ENCODE data around the gene WDR36. TPM values are rescaled to one million over a fixed set of nuclear protein-coding genes. Genes with fewer than 3 reads are reported as not detected.

WDR36 gene
- total and polyA plus RNA-seq, 2 of the 4 experiments (the other 2 are of a cell fraction): 11.9 to 87.8 TPM

GRCh38 chr5:111079846-111080245 lies 12.3 kb upstream of the WDR36 start:
- WGBS, 2 experiments (ENCODE audit: extremely low coverage in 2 of 2, insufficient read length in 1 of 2): no CpG with 5 or more reads among the region's 1 CpG
- no peak overlapping the region for H3K23ac ChIP-seq (ENCODE audit: low read depth, low read length)
- no peak overlapping the region for H3K4ac ChIP-seq (ENCODE audit: low read depth, low read length)
- BruUV-seq (replicated peaks): no TSS peak
- no peak overlapping the region for H3K4me3 ChIP-seq (ENCODE audit: insufficient read depth, low read depth, low read length)
- H4K20me1 ChIP-seq (ENCODE audit: insufficient read depth, low read length): no peaks in the 10 kb centered on the region
- ChIA-PET CTCF (interaction anchor here (1.0 to 1.1 kb wide), 2 partner anchors 11 to 159 kb away, joined by 3 read pairs; no protein-coding TSS in a partner anchor), POLR2A (ENCODE audit: unreplicated experiment) (no interaction called here)
- no peak overlapping the region for H2BK120ac ChIP-seq (ENCODE audit: low read depth, low read length)
- H2BK5ac ChIP-seq (ENCODE audit: low read depth, low read length, poor library complexity, severe bottlenecking): no peak overlapping the region
- no peak overlapping the region for H3K18ac ChIP-seq (ENCODE audit: low read depth, low read length)
- H3K14ac ChIP-seq (replicated peaks; ENCODE audit: low read depth, low read length): no peak overlapping the region
- H3K4me1 ChIP-seq (ENCODE audit: control insufficient read depth, insufficient read depth, low read length): peaks cover 5% of the 10 kb centered on the region
- no peak overlapping the region for H3K56ac ChIP-seq (ENCODE audit: extremely low read depth, insufficient read depth, low read length)
- H2BK20ac ChIP-seq (ENCODE audit: low read depth, low read length): no peak overlapping the region
- no peak overlapping the region for H4K5ac ChIP-seq (ENCODE audit: low read depth, low read length)
- no peak for ATAC-seq (ENCODE audit: low read depth)
- H2AK9ac ChIP-seq (replicated peaks; ENCODE audit: low read depth, low read length, poor library complexity): no peak overlapping the region
- H3K27me3 ChIP-seq (ENCODE audit: control insufficient read depth, insufficient read depth, low read length): no peaks in the 10 kb centered on the region
- H3K36me3 ChIP-seq (ENCODE audit: control insufficient read depth, insufficient read depth, low read length): no peaks in the 10 kb centered on the region
- H4K91ac ChIP-seq (ENCODE audit: insufficient read depth, low read depth, low read length): no peak overlapping the region
- H3K27ac ChIP-seq (ENCODE audit: insufficient read depth, low read length): no peak overlapping the region
- H2AFZ ChIP-seq (replicated peaks; ENCODE audit: low read length, poor library complexity): no peak overlapping the region
- no peak overlapping the region for H3K4me2 ChIP-seq (ENCODE audit: low read depth, low read length)
- H4K8ac ChIP-seq (ENCODE audit: low read depth in 2 of 2, low read length in 2 of 2): no peak overlapping the region
- H3K9me1 ChIP-seq (ENCODE audit: insufficient read depth, low read length): no peaks in the 10 kb centered on the region
- in situ Hi-C loops (cut with MboI; ENCODE audit: low sequenced_read_pairs): no loop called here
- no peak overlapping the region for H2BK15ac ChIP-seq (ENCODE audit: low read depth, low read length)
- TF ChIP-seq CHD1 (IDR thresholded peaks at IDR 0.05; ENCODE audit: low read depth, low read length): no peak
- no peak for TF ChIP-seq MAFK (IDR thresholded peaks at IDR 0.05; ENCODE audit: low read depth, low read length)
- TF ChIP-seq MXI1 (IDR thresholded peaks at IDR 0.05; ENCODE audit: borderline replicate concordance, low read depth, low read length): 0 out of 2 replicates have a peak, but pooled peaks have one; percentile 24
- TF ChIP-seq CEBPB (IDR thresholded peaks at IDR 0.05; ENCODE audit: low read depth, low read length): no peak
- no peak for TF ChIP-seq NFE2L2 (IDR thresholded peaks at IDR 0.05; ENCODE audit: low read depth, low read length)
- no peak for TF ChIP-seq MAZ (IDR thresholded peaks at IDR 0.05; ENCODE audit: borderline replicate concordance, low read depth, low read length)
- no peak for TF ChIP-seq FOS (IDR thresholded peaks at IDR 0.05; ENCODE audit: low read depth, low read length)
- intact Hi-C loops (cut with micrococcal nuclease): no loop called here
- peak; percentile 57 for DNase-seq
- H3K79me1 ChIP-seq (ENCODE audit: low read depth in 1 of 2, low read length in 2 of 2): no peaks in the 10 kb centered on the region
- dilution Hi-C loops (cut with HindIII; ENCODE audit: low sequenced_read_pairs, unreplicated experiment): no loop called here
- H3K9ac ChIP-seq (ENCODE audit: low read depth, low read length): no peak overlapping the region
- no peak overlapping the region for H2AK5ac ChIP-seq (ENCODE audit: low read depth, low read length)
- no peaks in the 10 kb centered on the region for H3K9me3 ChIP-seq (ENCODE audit: control insufficient read depth, insufficient read depth, low read length)

Measured in IMR-90 (cell line).